Right lobe of liver (tissue), 6 donors: ENCODE results near the gene SFXN1. TPM values are rescaled to one million over a fixed set of nuclear protein-coding genes. Genes with fewer than 3 reads are reported as not detected.
A peak's percentile ranks its signal among the peaks of the same experiment; 100 is the strongest.

Source experiments
- ATAC-seq, 4 donors: fragments of 200-7000 bp; cut with Tn5 transposase; one replicate each; pipeline ENCODE4 v1.9.1; 2020; ENCODE audit warnings: mild to moderate bottlenecking in 4 of 4, moderate library complexity in 4 of 4
- DNase-seq, 3 donors: peaks; one replicate each; pipeline ENCODE4 v3.0.0-alpha.2; 2020
- H3K27ac ChIP-seq, 3 donors: fragments of 200-600 bp; one replicate each; pipeline ENCODE4 v1.8.0; 2022
- H3K27me3 ChIP-seq, 2 donors: fragments of 200-600 bp; one replicate each; pipeline ENCODE4 v1.8.0; 2022
- H3K36me3 ChIP-seq, 4 donors: fragments of 200-600 bp; sonication (generic) in 1 of 4; one replicate each; pipeline versions ENCODE4 v1.5.1 to v1.8.0; 2017 to 2022; ENCODE audit warnings: control low read depth in 1 of 4
- H3K4me1 ChIP-seq, 4 donors: fragments of 200-600 bp; sonication (generic) in 1 of 4; one replicate each; pipeline versions ENCODE4 v1.5.1 to v1.8.0; 2017 to 2022; ENCODE audit warnings: control low read depth in 1 of 4
- H3K4me3 ChIP-seq, 3 donors: fragments of 200-600 bp; one replicate each; pipeline ENCODE4 v1.8.0; 2022
- H3K9me3 ChIP-seq, 4 donors: fragments of 200-600 bp; sonication (generic) in 1 of 4; one replicate each; pipeline versions ENCODE4 v1.5.1 to v1.8.0; 2017 to 2022; ENCODE audit warnings: control low read depth in 1 of 4
- POLR2A ChIP-seq: fragments of 450-650 bp; IDR thresholded peaks from one replicate; pipeline ENCODE4 v1.6.1; 2017; ENCODE audit warnings: antibody characterized with exemption, mild to moderate bottlenecking
- WGBS: methylation state at CpG from one replicate; pipeline ENCODE4 v1.1.6; 2018; ENCODE audit warnings: low coverage, low lambda C conversion rate; ENCODE audit not compliant: insufficient coverage; ENCODE audit errors: missing lambda C conversion rate; 5-methylcytosine and 5-hydroxymethylcytosine counted together
- intact Hi-C, 2 donors: fragments of 100-400 bp; cut with DNase I; formaldehyde crosslinking; loops; one replicate each; pipeline versions ENCODE4 v1.11.2 to v1.14.1; 2022
- total RNA-seq, 6 experiments: library from RNA; depleted of rRNA in 2 of 6; stranded (reverse); fragments of >200 nt in 2 of 6; fragmentation: NEBNext Ultra II Directional in 3 of 6; extraction: Animal tissue kit (Norgen Biotek cat#: 25700) in 3 of 6; gene quantifications; one replicate each; pipeline versions ENCODE4 v1.1.0 to v1.2.4, GENCODE V29; 2016 to 2023
- TF ChIP-seq, protein P1 (sequence below), 4 donors: fragments of 200-600 bp in 3 of 4; fragments of 450-650 bp in 1 of 4; IDR thresholded peaks; one replicate each; pipeline versions ENCODE4 v1.5.1 to v1.8.0; 2016 to 2022; ENCODE audit warnings: antibody characterized with exemption in 4 of 4, mild to moderate bottlenecking in 2 of 4
- donor health status: DM: no; HTN: yes; CAD: no.
- donor health status: DM: no; HTN: no; CAD: no.
- donor health status: DM: no; HTN: no; CAD: no.
- donor health status: DM: no; HTN: yes; CAD: no.
- donor health status: DM: no; HTN: yes; CAD: no.

Gene SFXN1
- total RNA-seq, 6 experiments from 2014 or later = 58.9 to 123 (median 89.1) TPM

DNA sequence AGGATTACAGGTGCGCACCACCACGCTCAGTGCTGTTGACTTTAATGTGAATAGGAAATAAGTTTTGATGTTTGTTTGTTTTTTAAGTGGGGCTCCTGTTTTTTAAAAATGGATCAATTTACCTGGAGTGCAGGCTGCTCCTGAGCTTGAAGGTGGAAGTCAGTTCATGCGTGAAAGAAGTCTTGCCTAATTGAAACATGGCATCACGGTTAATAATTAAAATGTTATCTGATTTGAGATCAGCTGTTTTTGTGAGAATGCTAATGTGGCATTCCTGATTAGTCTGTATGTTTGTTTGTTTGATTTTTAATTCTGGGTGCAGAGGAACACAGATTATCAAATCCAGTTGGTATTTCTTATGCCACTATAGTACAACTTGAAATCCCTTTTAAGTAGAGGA lies 6.5 kb downstream of the SFXN1 start:
- peaks cover 0 to 4% (median 0%) of the 10 kb centered on the region in 4 donors for H3K36me3 ChIP-seq
- WGBS = 65% methylated on average over 4 of the region's 4 CpGs
- no peak for DNase-seq

DNA sequence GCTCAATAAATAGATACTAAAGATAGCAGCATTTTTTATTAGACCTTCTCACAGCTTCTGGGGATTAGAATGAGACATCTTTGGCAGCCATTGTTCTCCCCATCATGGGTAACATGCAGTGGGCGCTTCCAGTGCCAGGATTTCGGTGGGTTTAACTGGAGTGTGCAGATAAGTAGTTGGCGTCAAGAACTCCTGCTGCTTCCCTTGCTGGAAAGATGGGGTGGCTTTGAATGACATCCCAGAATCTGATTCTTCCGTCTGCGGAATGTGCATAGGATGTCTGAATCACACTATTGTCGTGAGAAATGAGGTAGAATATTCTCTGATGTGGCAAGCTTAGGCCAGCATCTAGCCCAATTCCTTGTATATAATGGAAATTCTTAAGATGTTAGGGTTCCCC lies 7.3 kb downstream of the SFXN1 start:
- no peak for TF ChIP-seq POLR2A
- TF ChIP-seq, protein P1, sequence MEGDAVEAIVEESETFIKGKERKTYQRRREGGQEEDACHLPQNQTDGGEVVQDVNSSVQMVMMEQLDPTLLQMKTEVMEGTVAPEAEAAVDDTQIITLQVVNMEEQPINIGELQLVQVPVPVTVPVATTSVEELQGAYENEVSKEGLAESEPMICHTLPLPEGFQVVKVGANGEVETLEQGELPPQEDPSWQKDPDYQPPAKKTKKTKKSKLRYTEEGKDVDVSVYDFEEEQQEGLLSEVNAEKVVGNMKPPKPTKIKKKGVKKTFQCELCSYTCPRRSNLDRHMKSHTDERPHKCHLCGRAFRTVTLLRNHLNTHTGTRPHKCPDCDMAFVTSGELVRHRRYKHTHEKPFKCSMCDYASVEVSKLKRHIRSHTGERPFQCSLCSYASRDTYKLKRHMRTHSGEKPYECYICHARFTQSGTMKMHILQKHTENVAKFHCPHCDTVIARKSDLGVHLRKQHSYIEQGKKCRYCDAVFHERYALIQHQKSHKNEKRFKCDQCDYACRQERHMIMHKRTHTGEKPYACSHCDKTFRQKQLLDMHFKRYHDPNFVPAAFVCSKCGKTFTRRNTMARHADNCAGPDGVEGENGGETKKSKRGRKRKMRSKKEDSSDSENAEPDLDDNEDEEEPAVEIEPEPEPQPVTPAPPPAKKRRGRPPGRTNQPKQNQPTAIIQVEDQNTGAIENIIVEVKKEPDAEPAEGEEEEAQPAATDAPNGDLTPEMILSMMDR (IDR thresholded peaks at IDR 0.05) = no peak
- peaks cover 0 to 4% (median 0%) of the 10 kb centered on the region in 4 donors for H3K36me3 ChIP-seq

More for the DNA sequence above, 6.5 kb downstream of the SFXN1 start:
- TF ChIP-seq POLR2A = no peak
- TF ChIP-seq, protein P1 (IDR thresholded peaks at IDR 0.05) = no peak
- no peak overlapping the region for H3K4me3 ChIP-seq
- H3K4me1 ChIP-seq = peaks cover 0 to 41% (median 19%) of the 10 kb centered on the region in 4 donors
- H3K27me3 ChIP-seq = no peaks in the 10 kb centered on the region
- intact Hi-C loops = no loop called here
- peak overlapping the region in 1 of 3 donors; percentile 30 for H3K27ac ChIP-seq
- no peaks in the 10 kb centered on the region for H3K9me3 ChIP-seq
- ATAC-seq = peak; percentile 5 to 61 (median 44)

DNA sequence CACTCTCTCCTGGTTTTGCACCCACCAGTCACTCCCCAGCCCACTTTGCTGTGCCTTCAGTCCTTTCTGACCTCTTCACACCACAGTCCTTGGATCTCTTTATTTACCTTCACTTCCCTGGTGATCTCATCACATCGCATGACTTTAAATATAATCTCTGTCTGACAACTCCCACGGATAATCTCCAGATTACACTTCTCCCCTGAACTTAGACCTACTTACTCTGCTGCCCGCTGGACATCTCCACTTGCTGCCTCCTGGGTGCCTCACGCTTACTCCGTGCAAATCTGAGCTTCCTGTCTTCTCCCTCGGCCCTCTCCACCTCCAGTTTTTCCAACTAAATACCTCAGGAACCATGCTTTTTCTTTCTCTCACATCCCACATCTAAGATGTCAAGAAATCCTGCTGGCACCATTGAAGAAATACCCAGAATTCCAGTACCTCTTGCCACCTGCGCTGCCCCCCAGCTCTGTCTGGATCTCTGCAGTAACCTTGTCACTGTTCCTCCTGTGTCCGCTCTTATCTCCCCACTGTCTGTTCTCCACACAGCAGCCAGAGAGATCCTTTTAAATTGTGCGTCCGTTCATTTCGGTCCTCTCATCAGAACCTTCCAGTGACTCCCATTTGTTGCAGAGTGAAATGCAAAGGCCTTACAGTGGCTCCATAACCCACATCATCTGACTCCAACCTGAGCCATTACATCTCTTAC lies 9.3 kb downstream of the SFXN1 start:
- ATAC-seq (peak in 1 of 4 donors; percentile 66), DNase-seq (no peak)
- intact Hi-C loops = no loop called here
- peaks cover 0 to 12% (median 7%) of the 10 kb centered on the region in 4 donors for H3K36me3 ChIP-seq
- H3K4me1 ChIP-seq = peaks cover 0 to 19% (median 9%) of the 10 kb centered on the region in 4 donors
- TF ChIP-seq, protein P1 (IDR thresholded peaks at IDR 0.05) = no peak
- no peak for TF ChIP-seq POLR2A
- H3K27me3 ChIP-seq = no peaks in the 10 kb centered on the region
- no peaks in the 10 kb centered on the region for H3K9me3 ChIP-seq
- 76% methylated on average over 10 of the region's 11 CpGs for WGBS
- no peak overlapping the region for H3K27ac ChIP-seq
- H3K4me3 ChIP-seq = no peak overlapping the region

More for the DNA sequence above, 7.3 kb downstream of the SFXN1 start:
- H3K27ac ChIP-seq = peak overlapping the region in 1 of 3 donors; percentile 30
- ATAC-seq (no peak), DNase-seq (peak in 1 of 3 donors; percentile 26)
- H3K9me3 ChIP-seq = no peaks in the 10 kb centered on the region
- 94% methylated on average over 6 of the region's 6 CpGs for WGBS
- H3K27me3 ChIP-seq = no peaks in the 10 kb centered on the region
- intact Hi-C loops = no loop called here
- H3K4me3 ChIP-seq = no peak overlapping the region
- peaks cover 0 to 37% (median 15%) of the 10 kb centered on the region in 4 donors for H3K4me1 ChIP-seq

DNA sequence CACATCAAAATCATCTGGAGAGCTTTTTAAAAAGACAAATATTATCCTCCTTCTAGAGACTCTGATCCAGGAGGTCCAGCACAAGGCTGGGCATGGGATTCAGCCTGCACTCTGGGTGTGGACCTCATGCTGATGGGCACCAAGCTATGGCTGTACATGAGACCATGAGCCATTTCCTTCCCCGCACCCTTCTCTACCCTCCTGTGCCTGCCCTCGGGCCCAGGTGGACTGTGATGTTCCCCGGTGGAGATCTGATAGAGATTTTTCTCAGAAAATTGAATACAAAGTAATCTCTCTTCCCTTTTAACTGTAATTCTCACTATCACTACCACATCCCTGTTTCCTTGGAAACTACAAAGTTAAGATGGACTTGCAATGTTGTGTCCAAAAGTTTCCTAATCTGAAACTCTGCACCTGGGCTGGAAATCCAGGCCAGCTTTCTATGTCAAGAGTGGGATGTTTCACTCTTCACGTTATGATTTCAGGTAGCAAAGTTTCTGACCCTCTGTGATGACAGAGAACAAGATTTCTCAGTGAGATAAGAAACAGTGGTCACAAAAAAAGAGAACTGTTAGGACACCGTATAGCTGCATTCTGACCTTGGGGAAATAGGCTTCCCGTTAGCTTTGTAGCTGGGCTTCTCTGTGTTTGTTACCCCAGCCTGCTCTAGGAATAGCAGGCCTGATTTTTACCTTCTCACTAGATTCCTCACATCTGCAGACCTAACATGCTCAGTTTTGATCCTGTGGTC lies 11.5 kb downstream of the SFXN1 start:
- intact Hi-C loops = no loop called here
- no peak for TF ChIP-seq POLR2A
- TF ChIP-seq, protein P1 (IDR thresholded peaks at IDR 0.05) = no peak
- H3K9me3 ChIP-seq = no peaks in the 10 kb centered on the region
- H3K36me3 ChIP-seq = peaks cover 0 to 32% (median 20%) of the 10 kb centered on the region in 4 donors
- H3K27ac ChIP-seq = no peak overlapping the region
- DNase-seq = no peak
- ATAC-seq = no peak
- no peaks in the 10 kb centered on the region for H3K27me3 ChIP-seq
- WGBS = 57% methylated on average over 6 of the region's 6 CpGs
- H3K4me3 ChIP-seq = no peak overlapping the region
- H3K4me1 ChIP-seq = peaks cover 0 to 5% (median 2%) of the 10 kb centered on the region in 4 donors
